Activated CD8-positive, alpha-beta memory T cell treated with anti-CD3 and anti-CD28 coated beads for 48 hours (primary cell): ENCODE results near the gene CACNG8.

Experiments used
- DNase-seq, 3 experiments: peaks; one replicate each; pipeline ENCODE4 v3.0.0-alpha.2; 2020; ENCODE audit warnings: low read depth in 2 of 3, low spot score in 2 of 3

The CACNG8 gene

DNA sequence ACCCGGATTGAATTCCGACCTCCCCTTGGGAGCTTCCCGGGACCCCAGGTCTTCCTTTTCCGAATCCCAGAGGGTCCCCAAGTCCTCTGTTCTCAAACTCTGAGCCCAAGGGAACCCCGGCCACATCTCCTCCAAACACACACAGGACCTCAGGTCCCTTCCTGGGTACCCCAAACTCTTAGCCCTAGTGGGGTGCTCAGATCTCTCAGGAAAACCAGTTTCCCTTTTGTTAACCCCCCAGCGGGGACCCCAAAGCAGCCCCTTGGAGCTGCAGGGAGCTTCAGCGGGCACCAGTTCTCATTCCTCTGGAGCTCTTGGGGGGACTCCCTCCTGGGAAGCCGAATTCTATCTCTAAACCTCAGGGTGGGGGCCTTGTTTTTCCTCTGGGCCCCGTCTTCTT lies 29.5 kb downstream of the CACNG8 start:
- DNase-seq, result no peak

GRCh38 chr19:53992815-53993214 lies 30.1 kb downstream of the CACNG8 start:
- DNase-seq, result no peak

GRCh38 chr19:53993448-53993847 lies 30.7 kb downstream of the CACNG8 start:
- no peak for DNase-seq

GRCh38 chr19:53994811-53995210 lies 32.1 kb downstream of the CACNG8 start:
- DNase-seq, result no peak

DNA sequence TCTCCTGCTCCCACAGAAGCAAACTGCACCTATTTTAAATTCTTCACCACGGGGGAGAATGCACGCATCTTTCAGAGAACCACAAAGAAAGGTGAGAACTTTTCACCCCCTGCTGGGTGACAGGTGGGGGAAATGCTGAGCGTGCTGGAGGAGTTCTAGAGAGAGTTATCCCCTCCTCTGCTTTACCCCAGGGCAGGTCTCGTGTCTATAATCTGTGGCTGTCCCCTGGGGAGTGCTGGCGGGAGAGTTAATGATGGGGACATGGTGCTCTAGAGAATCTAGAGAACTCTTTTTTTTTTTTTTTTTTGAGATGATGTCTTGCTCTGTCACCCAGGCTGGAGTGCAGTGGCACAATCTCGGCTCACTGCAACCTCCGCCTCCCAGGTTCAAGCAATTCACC lies 35.5 kb downstream of the CACNG8 start:
- no peak for DNase-seq

GRCh38 chr19:53999694-54000093 lies 37.0 kb downstream of the CACNG8 start:
- no peak for DNase-seq

DNA sequence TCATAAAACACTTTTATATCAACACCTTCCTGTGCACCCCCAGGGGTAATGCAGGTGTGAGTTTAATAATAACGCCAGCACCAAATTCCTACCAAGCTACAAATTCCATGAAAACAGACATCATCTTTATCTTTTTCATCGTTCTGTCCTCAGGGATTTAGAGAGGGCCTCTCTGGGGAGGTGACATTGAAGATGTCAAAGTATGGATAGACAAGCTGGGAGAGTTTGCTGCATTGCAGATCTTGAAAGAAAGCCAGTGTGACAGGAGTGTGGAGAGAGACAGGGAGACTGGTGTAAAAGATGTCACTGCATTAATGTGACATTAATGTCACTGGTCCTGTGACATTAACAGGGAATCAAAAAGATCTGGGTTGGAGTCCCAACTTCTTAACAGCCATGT lies 38.8 kb downstream of the CACNG8 start:
- DNase-seq, result no peak

GRCh38 chr19:54002495-54003315 lies 40.0 kb downstream of the CACNG8 start:
- DNase-seq, result no peak

DNA sequence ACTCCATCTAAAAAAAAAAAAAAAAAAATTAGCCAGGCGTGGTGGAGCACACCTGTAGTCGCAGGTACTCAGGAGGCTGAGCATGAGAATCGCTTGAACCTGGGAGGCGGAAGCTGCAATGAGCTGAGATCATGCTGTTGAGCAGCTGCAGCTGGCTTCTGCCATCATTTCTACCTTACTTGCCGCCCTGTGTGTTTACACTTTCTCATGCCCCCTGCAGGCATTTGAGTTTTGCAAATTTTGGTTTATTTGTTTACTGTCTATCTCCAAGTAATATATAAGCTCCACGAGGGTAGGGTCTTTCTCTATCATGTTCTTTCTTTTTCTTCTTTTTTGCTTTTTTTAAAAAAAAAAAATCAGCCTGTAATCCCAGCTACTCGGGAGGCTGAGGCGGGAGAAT lies 46.7 kb downstream of the CACNG8 start:
- no peak for DNase-seq

GRCh38 chr19:54010474-54010873 lies 47.7 kb downstream of the CACNG8 start:
- DNase-seq, result no peak

GRCh38 chr19:54011507-54012211 lies 48.9 kb downstream of the CACNG8 start:
- no peak for DNase-seq

DNA sequence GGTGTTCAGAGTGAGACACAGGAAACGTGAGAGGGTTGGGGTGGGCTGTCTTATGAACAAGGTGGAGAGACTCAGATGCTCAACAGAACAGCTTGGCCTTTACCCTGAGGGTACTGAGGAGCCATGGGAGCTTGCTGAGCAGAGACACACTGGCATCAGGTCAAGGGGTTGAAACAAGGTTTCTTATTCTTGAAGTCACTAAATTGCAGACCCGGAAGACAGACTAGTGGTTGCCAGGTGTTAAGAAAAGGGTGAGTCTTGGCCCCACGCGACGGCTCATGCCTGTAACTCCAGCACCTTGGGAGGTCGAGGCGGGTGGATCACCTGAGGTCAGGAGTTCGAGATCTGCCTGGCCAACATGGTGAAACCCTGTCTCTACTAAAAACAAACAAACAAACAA lies 51.1 kb downstream of the CACNG8 start:
- no peak for DNase-seq

DNA sequence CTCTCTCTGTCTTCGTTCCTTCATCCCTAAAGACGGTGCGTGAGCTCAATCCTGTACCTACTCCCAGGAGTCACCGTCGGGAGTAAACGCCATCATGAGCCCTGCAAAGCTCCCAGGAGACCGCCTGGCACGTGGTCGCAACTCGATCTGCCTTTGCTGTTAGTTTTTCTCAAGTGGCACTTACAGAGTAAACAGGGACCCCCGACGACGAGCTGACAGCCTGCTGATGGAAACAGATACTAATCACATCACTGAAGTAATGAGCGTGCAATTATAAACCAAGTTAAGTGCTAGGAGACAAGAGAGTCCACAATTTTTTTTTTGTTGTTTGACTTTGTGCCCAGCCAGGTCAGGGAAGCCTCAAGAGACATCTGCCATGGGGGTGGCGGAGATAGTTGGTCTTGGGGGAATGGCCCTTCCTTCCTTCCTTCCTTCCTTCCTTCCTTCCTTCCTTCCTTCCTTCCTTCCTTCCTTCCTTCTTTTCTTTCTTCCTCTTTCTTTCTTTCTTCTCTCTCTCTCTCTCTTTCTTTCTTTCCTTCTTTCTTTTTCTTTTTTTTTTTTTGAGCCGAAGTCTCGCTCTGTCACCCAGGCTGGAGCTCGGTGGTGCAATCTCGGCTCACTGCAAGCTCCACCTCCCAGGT lies 52.3 kb downstream of the CACNG8 start:
- DNase-seq, result no peak

DNA sequence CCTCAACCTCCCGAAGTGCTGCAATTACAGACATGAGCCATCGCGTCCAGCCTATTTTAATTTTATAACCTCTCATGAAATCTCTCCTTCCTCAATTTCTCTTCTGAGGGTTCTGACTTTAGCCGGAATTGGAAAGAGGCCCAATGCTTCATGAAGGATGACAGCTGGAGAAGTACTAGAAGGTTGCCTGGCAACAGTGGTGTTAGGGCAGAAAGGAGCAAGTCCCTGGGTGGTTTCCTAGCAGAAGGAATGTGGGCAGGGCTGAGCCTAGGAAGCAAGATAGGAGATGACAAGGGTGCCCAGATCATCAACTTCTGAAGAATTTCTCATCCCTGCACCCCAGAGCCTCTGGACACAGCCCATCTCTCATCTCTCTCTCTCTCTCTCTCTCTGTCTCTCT lies 54.5 kb downstream of the CACNG8 start:
- DNase-seq, result no peak

DNA sequence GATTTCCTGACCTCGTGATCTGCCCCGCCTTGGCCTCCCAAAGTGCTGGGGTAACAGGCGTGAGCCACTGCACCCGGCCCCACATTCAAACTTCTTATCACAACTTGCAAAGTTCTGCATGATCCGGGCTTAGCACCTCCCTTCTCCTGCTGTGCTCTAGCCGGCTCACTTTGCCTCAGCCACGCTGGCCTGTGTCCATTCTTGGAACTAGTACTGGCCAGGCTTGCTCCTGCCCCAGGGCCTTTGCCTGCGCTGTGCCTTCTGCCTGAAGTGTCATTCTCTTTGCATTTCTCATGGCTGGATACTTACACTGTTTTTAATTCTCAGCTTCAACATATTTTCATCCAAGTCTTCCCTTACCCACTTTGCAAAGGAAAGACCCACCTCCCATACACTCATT lies 58.6 kb downstream of the CACNG8 start:
- DNase-seq, result no peak

GRCh38 chr19:54021932-54022331 lies 59.2 kb downstream of the CACNG8 start:
- DNase-seq, result no peak

GRCh38 chr19:54023191-54023590 lies 60.5 kb downstream of the CACNG8 start:
- DNase-seq, result no peak

- no peak for DNase-seq
Measured at GRCh38 chr19:54024660-54025059, 61.9 kb downstream of the CACNG8 start.

DNA sequence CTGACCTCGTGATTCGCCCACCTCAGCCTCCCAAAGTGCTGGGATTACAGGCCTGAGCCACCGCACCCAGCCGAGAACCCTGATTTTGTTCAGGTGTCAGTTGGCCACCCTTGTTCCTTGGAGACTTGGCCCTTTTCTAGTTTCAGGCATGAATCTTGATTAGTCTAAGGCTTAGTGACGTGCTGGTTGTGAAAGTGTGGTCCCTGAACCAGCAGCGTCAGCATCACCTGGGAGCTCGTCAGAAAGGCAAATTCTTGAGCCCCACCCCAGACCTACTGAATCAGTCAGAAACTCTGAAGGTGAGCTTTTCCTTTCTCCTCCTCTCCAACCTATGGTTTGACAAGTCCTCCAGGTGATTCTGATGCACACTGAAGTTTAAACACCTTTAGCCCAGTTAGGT lies 63.9 kb downstream of the CACNG8 start:
- no peak for DNase-seq

DNA sequence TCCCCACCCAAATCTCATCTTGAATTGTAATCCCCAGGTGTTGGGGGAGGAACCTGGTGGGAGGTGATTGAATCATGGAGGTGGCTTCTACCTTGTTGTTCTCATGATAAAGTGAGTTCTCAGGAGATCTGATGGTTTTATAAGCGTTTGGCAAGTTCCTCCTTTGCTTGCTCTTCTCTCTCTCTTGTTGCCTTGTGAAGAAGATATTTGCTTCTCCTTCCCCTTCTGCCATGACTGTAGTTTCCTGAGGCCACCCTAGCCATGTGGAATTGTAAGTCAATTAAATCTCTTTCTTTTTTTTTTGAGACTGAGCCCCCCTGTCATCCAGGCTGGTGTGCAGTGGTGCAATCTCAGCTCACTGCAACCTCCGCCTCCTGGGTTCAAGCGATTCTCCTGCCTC lies 66.6 kb downstream of the CACNG8 start:
- DNase-seq, result no peak

DNA sequence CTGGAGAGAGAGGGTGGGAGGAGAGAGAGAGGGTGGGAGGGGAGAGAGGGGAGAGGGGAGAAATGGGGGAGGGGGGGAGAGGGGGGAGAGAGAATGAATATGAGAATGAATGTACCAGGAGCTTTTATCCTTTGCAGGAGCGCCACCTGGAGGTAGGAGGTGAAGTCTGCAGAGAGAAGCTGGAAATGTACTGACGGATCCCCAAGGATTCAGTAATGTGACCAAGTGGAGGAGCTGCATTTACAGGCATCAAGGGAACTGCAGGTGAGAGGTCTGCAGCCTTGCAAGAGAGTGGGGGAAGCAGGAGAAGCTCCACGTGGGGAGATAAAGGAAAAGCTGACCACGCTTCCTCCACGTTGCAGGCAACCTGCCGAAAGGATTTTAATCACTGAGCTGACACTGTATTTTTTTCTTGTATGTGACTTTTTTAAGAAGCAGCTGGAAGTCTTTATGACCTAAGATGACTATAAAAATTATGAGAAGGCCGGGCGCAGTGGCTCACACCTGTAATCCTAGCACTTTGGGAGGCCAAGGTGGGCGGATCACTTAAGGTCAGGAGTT lies 67.3 kb downstream of the CACNG8 start:
- DNase-seq, result peak in 2 of 3 experiments; percentile 10 to 25
